Stimulated activated CD8-positive, alpha-beta memory T cell treated with anti-CD3 and anti-CD28 coated beads, Interleukin-7, amount 100 ng/mL, for 1 hour (primary cell): ENCODE measurements around the gene SP8.

Source experiments
- DNase-seq, 2 donors: peaks; one replicate each; pipeline ENCODE4 v3.0.0-alpha.2; 2020; ENCODE audit warnings: low read depth in 2 of 2

SP8 gene

GRCh38 chr7:20794676-20795075, 8.0 kb upstream of the SP8 start:
- no peak for DNase-seq

DNA sequence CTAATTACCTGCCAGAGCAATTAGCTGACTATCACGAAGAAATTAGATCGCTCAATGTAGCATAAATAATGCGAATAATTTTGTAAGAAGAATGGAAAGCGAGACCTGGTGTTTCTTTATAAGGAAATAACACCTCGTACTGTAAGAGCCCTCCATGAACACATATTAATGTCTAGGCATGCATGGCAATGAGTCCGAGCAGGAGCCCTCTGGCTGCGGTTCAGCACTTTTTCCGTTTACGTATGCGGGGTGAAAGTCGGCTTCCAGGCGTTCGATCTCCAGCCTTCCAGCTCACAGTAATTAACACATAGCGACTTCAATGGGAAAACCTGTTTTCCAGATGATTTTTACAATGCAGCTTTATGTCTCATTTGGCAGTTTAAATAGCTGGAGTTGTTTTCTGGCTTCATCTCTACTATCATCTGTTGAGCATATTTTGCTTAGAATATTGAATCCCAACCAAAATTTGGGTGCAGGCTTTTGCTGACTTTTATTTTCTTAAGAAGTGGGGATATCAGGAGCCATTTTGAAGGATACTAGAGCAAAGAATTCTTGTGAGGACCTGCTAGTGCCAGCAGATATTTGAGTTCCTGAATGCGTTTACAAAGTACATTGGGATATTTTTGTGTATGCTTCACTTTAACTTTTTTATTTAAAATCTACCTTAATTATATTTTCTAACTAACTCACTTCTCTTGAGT, 7.2 kb upstream of the SP8 start:
- no peak for DNase-seq

DNA sequence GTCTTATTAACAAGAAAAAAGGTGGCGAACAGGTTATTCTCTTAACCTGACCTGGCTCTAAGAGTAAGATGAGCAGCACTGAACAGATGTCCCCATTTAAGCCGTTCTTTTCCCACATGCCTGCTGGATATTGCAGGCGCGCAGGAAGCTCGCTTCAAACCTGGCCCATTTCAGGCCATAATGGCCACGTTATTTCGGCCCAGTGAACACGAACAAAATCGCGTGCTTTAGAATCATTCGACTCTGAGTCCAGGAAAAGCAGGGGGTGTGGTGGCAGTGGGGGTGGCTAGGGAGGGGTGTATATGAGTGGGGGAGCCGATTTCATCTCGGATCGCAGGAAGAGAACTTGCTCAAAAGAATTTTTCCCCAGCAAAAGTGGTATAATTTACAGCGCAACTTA, 6.6 kb upstream of the SP8 start:
- no peak for DNase-seq

DNA sequence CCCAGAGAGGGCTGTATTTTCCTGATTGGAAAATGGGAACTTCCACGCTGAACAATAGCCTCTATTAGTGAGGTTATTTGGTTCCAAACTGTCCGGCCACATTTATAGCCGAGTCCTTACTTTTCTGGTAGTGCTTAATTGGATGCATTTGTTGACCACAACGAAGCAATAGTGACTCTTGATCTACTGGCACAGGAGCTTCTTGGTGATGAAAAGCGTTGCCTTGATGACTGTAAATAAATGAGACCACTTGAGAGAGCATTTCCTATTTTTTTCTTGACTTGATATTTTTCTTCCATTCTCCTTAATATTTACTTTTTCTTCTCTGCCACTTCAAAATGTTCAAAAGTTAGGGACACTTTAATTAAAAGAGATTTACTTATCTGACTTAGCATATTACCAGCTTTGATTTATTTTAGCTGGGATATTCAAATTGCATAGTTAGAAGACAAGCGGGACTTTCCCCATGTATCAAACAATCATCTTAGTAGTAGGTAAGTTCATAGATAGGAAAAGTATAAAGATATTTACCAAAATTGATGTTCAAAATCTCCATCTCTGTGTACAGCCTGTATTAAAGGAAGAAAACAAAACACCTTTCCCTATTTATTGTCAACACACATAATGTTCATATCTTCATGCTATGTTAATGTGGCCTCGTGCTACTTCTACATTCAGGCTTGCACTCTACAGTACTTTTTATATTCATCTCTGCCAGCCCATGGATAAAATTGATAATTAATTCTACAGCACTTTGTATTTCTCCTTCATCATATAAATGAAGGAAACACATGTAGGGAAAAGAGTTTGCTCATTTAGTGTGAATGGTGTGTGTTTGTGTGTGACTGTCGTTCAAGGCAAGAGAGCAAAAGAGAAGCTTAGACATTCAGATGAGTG, 5.1 kb upstream of the SP8 start:
- DNase-seq = no peak

DNA sequence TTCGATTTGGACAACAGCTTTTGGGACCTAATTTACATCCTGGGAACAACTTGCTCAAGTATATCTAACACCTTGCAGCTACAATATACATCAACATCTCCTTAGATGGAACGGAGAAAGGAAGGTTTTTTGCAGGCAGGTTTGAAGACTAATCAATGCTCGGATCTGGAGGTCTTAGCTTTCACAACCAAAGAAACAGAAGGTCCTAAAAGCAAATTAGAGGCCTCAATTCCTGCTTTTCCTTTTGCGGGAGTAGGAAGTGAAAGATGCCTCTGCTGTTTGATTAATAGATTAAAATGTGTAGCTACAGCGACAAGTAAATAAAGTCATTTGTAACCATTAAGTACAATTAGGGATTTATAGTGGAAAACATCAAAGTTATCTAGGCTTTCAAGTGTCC, 3.7 kb upstream of the SP8 start:
- no peak for DNase-seq

GRCh38 chr7:20788420-20788990, 1.8 kb upstream of the SP8 start:
- no peak for DNase-seq

- DNase-seq = no peak
Measured at GRCh38 chr7:20787660-20788419, 1.2 kb upstream of the SP8 start.

GRCh38 chr7:20786421-20786778, 286 bp downstream of the SP8 start:
- DNase-seq = no peak

DNA sequence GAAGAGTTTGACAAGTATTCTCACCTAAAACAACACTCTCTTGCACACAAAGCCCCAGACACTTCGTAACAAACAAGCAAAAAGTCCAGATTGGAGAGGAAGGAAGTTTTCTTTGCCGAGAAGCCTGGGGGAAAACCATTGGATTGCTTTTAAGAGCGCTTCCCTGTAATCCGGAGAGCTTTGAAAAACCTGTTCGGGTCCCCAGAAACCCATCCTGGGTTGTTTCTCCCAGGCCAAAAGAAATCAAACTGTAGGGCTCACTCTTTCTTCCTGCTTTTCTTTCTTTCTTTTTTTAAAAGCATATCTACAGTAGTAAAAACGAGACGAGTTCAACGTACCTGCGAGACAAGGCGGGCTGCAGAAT, 655 bp downstream of the SP8 start:
- no peak for DNase-seq

DNA sequence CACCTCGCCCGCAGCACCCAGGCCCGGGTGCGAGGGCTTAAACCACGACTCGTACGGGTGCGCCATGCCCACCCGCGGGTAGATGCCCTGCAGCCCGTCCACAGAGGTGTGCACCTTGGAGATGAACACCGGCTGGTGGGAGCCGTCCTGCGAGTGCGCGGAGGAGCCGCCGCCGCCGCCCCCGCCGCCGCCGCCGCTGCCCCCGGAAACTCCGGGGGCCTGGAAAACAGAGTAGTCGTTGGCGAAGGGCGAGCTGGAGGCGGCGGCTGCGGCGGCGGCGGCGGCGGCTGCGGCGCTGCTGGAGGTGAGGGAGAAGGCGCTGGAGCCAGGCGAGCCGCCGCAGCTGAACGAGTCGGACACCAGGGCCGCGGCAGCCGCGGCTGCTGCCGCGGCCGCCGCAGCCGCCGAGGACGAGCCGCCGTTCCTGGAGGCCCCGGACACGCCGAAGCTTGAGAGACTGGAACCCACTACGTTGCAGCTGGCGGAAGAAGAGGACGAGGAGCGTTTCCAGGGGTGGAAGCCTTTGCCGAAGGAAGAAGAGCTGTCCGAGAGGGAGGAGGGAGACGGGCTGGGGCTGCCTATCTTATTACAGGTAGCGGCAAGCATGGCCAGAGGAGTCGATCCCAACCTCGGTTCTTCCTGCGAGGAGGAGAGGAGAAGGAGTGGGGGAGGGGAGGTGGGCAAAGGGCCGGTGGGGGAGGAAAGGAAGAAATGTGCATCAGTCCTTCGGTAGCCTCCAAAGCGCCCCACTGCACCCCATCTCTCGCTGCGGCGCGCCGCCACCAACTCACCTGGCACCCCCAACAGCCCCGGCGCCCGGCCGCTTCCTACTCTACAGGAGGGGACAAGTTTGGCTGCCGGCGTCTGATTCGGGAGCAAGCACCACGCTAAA, 1.3 kb downstream of the SP8 start:
- no peak for DNase-seq

DNA sequence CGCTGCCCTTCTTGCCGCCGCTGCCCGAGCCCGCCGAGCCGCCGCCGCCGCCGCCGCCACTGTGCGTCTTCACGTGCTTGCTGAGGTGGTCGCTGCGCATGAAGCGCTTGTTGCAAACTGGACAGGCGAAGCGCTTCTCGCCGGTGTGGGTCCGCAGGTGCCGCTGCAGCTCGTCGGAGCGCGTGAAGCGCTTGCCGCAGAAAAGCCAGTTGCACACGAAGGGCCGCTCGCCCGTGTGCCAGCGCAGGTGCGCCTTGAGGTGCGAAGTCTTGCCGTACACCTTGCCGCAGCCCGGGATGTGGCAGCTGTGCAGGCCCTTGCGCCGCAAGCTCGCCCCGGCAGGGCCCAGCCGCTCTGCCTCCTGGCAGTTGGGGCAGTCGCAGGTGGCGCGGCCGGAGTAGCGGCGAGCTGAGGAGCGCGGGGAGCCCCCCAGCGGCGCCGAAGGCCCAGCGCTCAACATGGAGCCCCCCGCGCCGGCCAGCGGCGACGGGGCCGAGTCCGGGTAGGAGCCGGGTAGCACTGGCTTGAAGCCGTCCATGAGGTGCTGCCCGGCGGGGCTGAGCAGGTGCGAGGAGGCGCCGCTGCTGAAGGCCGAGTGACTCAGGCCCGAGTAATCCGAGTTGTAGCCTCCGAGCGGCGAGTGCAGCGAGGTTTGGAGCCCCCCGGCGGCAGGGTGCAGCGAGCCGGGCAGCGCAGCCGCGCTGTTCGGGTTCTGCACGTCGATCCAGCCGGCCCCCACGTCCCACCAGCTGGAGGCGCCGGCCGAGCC, 2.1 kb downstream of the SP8 start:
- DNase-seq = no peak

DNA sequence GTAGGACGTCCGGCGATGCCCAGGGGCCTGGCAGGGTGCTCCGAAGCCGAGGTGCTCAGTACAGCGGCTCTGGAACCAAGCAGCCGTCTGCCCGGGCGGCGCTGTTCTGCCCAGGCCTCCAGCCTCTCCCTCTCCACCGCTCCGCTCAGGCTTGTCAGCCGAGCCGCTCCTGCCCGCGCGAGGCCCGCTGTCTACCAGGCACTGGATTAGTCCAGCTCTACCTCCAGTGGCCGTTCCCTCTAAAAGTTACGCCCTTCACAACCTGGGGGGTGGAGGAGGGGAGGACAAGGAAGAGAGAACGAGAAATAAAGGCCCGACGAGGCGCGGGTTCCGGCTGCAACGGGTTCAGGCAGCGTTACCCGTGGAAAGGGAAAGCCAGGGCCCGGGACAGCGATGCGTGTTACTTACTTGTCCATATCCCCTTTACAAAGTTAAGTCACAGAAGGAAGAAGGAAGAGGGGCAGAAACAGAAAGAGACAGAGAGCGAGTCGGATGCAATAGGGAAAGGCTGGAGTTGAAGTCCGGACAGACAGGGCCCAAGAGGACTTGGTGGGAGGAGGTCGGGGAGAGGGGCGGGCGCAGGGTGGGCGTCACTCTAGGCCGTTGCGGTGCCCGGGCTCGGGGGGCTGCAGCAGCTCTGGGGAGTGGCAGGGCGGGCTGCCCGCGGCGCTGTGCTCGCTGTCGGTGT, 2.8 kb downstream of the SP8 start:
- DNase-seq = no peak

DNA sequence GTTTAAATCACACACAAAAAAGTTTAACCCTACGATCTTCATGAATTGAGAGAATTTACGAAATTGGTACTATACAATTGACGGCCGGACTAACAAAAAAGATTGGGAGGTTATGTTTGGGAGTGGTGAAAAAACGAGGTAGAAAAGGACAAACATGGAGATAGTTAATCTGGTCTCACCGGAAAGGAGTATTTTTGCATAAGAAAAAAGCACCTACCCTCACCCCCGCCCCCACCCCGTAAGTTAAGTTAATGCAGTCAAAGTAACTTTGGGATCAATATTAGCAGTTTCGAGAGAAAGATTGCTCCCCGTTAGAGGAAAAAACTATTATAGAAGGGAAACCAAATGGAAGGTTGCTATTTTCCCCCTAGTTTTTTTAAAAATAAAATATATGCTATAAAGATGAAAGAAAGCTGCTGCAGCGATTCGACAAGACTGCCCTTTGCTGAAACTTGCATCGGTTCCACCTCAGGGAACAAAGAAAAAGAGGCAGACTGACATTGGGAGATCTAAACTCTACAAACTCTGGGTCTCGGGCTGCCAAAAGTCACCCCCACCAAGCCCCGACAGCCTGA, 3.5 kb downstream of the SP8 start:
- DNase-seq = no peak

DNA sequence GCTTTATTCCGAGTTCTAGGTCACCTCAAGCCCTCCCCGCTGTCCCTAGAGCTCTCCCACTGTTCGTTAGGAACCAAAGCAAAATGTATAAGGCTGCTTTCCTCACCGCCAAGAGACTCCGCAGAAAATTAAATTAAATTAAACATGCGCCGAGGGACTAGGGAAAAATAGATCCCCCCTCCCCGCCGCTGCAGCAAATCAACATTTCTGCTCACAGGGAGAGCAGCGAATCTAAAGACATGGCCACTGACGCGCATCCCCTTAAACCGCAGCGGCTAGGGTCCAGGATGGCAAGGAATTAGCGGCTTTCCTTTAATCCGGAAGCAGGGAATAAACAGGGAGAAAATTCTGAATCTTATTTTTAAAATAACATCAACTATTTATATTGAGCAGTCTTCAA, 7.6 kb downstream of the SP8 start:
- DNase-seq = no peak

- DNase-seq = no peak
Measured at GRCh38 chr7:20778063-20778721, 8.5 kb downstream of the SP8 start.

GRCh38 chr7:20777377-20778062, 9.2 kb downstream of the SP8 start:
- no peak for DNase-seq

DNA sequence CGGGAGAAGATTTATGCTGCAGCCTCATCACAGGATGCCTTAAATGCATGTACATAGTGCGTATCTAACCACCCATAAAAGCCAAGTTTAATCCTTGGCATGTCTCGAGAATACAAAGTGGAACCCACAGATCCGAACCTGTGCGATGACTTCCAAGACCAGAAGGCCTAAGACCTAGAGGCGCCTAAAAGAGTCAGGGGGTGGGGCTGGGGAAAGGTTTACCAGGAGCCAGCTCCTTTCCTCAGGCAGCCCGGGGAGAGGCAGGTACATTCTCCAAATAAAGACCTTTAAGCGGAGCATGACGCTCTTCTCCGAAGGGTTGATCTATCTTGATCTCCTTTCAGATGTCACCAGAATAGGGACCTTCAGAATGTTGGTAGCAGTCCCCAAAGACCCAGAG, 9.7 kb downstream of the SP8 start:
- DNase-seq = no peak

GRCh38 chr7:20776214-20776911, 10.3 kb downstream of the SP8 start:
- no peak for DNase-seq
